Neural crest cell (in vitro differentiated cells): ENCODE results near the gene HTRA2. TPM values are rescaled to one million over a fixed set of nuclear protein-coding genes. Genes with fewer than 3 reads are reported as not detected.

ENCODE experiments used
- DNase-seq: peaks from one replicate; pipeline ENCODE4 v3.0.0; 2021; ENCODE audit warnings: low read depth, mixed read lengths, low spot score
- H3K27ac Mint-ChIP-seq: one replicate; pipeline ENCODE4 v1.8.0; 2021; ENCODE audit warnings: mild to moderate bottlenecking, mixed read lengths; ENCODE audit not compliant: unreplicated experiment
- H3K27me3 Mint-ChIP-seq: 2 replicates; pipeline ENCODE4 v1.8.0; 2021; ENCODE audit warnings: low read depth, mild to moderate bottlenecking, mixed read lengths
- H3K36me3 Mint-ChIP-seq: 2 replicates; pipeline ENCODE4 v1.8.0; 2021; ENCODE audit warnings: low read depth, mild to moderate bottlenecking, mixed read lengths
- H3K4me1 Mint-ChIP-seq: 2 replicates; pipeline ENCODE4 v1.8.0; 2021; ENCODE audit warnings: mixed read lengths
- H3K4me3 Mint-ChIP-seq: one replicate; pipeline ENCODE4 v1.8.0; 2021; ENCODE audit warnings: mild to moderate bottlenecking, mixed read lengths
- H3K9me3 Mint-ChIP-seq: 2 replicates; pipeline ENCODE4 v1.8.0; 2021; ENCODE audit warnings: mixed read lengths
- CTCF ChIP-seq: fragments of 200-600 bp; sonication (generic); conservative IDR thresholded peaks from 2 replicates; pipeline ENCODE4 v1.5.0; 2021; ENCODE audit warnings: antibody characterized with exemption, mild to moderate bottlenecking
- total RNA-seq: library from RNA; stranded (reverse); gene quantifications from 2 replicates; pipeline ENCODE4 v1.2.1, GENCODE V29; 2021

The HTRA2 gene
- total RNA-seq, 1 donor from 2014 or later: 44.7 TPM

- H3K27ac Mint-ChIP-seq: no peak overlapping the region
- H3K27me3 Mint-ChIP-seq: peaks cover 99% of the 10 kb centered on the region
- H3K4me1 Mint-ChIP-seq: peaks cover 24% of the 10 kb centered on the region
- H3K36me3 Mint-ChIP-seq: peaks cover 14% of the 10 kb centered on the region
- peak overlapping the region; percentile 74 for H3K4me3 Mint-ChIP-seq
- DNase-seq: no peak
- H3K9me3 Mint-ChIP-seq: no peaks in the 10 kb centered on the region
- TF ChIP-seq CTCF: no peak
Observed at GRCh38 chr2:74499940-74500577, 29.7 kb upstream of the HTRA2 start.

- Mint-ChIP-seq H3K36me3 (peaks cover 19% of the 10 kb centered on the region), H3K27me3 (peaks cover 99% of the 10 kb centered on the region), H3K27ac (no peak overlapping the region), H3K4me1 (peaks cover 27% of the 10 kb centered on the region), H3K9me3 (no peaks in the 10 kb centered on the region), H3K4me3 (peak overlapping the region; percentile 74)
- no peak for DNase-seq
- no peak for TF ChIP-seq CTCF
Observed at GRCh38 chr2:74500578-74500946, 29.2 kb upstream of the HTRA2 start.

GRCh38 chr2:74501335-74502071 is 28.2 kb upstream of the HTRA2 start:
- Mint-ChIP-seq H3K27me3 (peaks cover 92% of the 10 kb centered on the region), H3K36me3 (peaks cover 17% of the 10 kb centered on the region), H3K4me3 (peak overlapping the region; percentile 74), H3K4me1 (peaks cover 28% of the 10 kb centered on the region), H3K27ac (no peak overlapping the region), H3K9me3 (no peaks in the 10 kb centered on the region)
- no peak for TF ChIP-seq CTCF
- DNase-seq: no peak

GRCh38 chr2:74502147-74502719 is 27.5 kb upstream of the HTRA2 start:
- Mint-ChIP-seq H3K27ac (no peak overlapping the region), H3K4me1 (peaks cover 35% of the 10 kb centered on the region), H3K36me3 (peaks cover 20% of the 10 kb centered on the region), H3K4me3 (peak overlapping the region; percentile 74), H3K9me3 (no peaks in the 10 kb centered on the region), H3K27me3 (peaks cover 92% of the 10 kb centered on the region)
- DNase-seq: no peak
- no peak for TF ChIP-seq CTCF

- Mint-ChIP-seq H3K27ac (no peak overlapping the region), H3K4me1 (peaks cover 40% of the 10 kb centered on the region), H3K4me3 (peak overlapping the region; percentile 74), H3K27me3 (peaks cover 91% of the 10 kb centered on the region), H3K36me3 (peaks cover 20% of the 10 kb centered on the region), H3K9me3 (no peaks in the 10 kb centered on the region)
- peak; percentile 40 for TF ChIP-seq CTCF
- DNase-seq: peak; percentile 37
Observed at GRCh38 chr2:74502720-74503505, 26.8 kb upstream of the HTRA2 start.
